IPS-18c (cell line): ENCODE results near the gene DOCK1.

Experiments
- H3K4me3 ChIP-seq: 2 replicates; pipeline ENCODE4 v1.7.0; 2013; ENCODE audit warnings: low read depth, mild to moderate bottlenecking, low read length, moderate library complexity; ENCODE audit not compliant: insufficient read depth
- H3K9me3 ChIP-seq: one replicate; pipeline ENCODE4 v1.6.1; 2013; ENCODE audit warnings: mild to moderate bottlenecking, low read length, moderate library complexity; ENCODE audit not compliant: control insufficient read depth, insufficient read depth

Gene DOCK1

DNA sequence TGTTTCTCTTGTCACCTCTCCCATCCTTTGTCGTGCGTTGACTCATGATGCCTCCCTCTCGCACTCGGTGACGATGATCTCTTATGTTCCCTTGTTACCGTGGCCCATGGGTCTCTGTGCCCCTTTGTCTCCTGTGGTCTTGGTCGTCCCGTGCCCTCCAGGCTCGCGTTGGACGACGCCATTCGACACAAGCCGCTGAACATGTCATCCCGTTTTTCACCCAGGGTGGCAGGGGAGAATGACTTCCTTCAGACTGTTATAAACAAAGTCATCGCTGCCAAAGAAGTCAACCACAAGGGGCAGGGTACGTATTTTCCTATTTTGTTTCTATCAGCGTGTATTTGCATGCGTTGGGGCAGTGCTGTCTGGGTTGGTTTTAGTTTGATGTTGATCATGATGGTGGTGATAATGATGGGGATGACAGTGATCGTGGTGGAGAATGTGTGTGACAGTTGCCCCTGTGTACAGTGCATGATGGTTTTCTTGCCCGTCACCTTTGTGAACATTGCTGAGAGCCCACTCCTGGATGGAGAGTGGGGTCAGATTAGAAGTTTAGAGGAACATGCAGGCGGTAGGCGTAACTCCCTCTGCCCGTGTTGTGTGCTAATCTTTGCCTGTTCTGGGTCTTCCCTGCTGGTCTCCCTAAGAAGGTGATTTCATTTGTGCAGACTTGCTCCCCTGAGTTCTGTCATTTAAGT, 107.0 kb downstream of the DOCK1 start:
- Histone ChIP-seq H3K4me3 (no peak overlapping the region), H3K9me3 (no peaks in the 10 kb centered on the region)

DNA sequence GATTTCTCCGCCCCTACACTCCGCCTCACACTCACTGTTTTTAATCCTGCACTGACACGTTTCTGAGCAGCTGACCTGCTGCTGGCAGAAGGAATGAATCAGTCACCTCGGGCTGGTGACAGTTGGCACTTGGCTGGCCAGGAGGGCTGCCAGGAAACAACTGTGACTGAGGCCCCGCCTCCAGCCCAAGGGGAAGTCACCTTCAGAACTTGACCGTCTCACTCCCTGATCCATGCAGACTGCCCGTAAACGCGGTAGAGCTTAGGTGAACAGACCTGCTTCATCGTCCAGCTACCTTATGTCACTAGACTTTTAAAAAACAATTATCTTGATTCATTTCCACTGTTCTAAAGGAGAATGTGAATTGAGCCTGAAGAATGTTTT, 107.5 kb downstream of the DOCK1 start:
- Histone ChIP-seq H3K4me3 (no peak overlapping the region), H3K9me3 (no peaks in the 10 kb centered on the region)

GRCh38 chr10:127013211-127013656, 108.0 kb downstream of the DOCK1 start:
- no peak overlapping the region for H3K4me3 ChIP-seq
- H3K9me3 ChIP-seq = no peaks in the 10 kb centered on the region

DNA sequence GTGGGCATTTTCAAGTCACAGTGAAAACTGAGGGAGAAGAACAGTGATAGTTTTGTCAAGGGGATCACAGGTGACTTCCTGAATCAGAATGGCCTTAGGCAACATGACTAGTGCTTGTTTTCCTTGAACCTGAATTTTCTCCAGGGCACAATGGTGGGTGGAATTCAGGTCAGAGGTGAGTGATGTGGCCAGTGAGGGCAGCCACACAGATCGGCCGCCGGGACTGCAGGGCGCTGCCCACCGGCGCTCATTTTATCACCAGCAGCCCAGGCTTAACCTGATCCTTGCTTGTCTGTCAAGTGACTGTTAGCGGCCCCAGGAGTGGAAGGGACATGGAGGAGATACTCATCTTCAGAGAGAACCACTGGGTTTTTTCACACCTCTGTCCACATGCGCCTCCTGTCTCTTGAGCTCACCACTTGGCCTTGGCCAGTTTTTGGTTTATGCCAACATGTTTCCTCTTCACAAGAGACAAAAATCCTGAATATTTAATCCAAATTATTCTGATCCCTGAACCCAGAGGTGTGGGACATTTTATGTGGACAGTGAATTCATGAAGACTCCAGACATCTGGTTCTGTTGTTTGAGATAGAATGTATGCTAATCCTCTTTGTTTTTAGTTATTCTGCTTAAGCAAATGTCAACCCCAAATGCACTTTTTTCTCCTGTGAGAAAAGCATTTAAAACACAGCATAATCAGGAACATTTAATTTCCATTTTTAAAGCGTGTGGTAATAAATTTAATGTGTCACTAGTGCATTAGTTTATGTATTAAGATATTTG, 108.7 kb downstream of the DOCK1 start:
- H3K4me3 ChIP-seq = no peak overlapping the region
- no peaks in the 10 kb centered on the region for H3K9me3 ChIP-seq

- Histone ChIP-seq H3K4me3 (no peak overlapping the region), H3K9me3 (no peaks in the 10 kb centered on the region)
Observed at GRCh38 chr10:127014671-127015070, 109.4 kb downstream of the DOCK1 start.

GRCh38 chr10:127015373-127015772, 110.1 kb downstream of the DOCK1 start:
- Histone ChIP-seq H3K4me3 (no peak overlapping the region), H3K9me3 (no peaks in the 10 kb centered on the region)

DNA sequence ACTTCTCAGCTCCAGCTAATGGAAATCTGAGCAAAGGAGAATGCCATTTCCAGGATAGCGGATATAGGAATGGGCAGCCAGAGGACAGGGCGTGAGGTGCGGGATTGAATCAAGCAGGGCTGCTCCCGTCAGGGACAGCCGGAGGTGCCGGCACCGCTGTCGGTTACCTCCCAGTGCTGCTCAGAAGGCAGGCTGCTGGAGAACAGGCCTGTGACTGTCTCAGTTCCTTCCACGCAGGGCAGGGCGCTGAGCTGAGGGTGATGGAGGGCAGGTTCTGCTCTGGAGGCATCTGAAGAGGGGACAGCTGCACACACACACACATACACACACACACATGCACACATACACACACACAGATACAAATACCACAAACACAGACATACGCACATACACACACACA, 111.1 kb downstream of the DOCK1 start:
- Histone ChIP-seq H3K9me3 (no peaks in the 10 kb centered on the region), H3K4me3 (no peak overlapping the region)

GRCh38 chr10:127017541-127018297, 112.5 kb downstream of the DOCK1 start:
- Histone ChIP-seq H3K9me3 (no peaks in the 10 kb centered on the region), H3K4me3 (no peak overlapping the region)

GRCh38 chr10:127018298-127018650, 113.0 kb downstream of the DOCK1 start:
- no peak overlapping the region for H3K4me3 ChIP-seq
- H3K9me3 ChIP-seq = no peaks in the 10 kb centered on the region

DNA sequence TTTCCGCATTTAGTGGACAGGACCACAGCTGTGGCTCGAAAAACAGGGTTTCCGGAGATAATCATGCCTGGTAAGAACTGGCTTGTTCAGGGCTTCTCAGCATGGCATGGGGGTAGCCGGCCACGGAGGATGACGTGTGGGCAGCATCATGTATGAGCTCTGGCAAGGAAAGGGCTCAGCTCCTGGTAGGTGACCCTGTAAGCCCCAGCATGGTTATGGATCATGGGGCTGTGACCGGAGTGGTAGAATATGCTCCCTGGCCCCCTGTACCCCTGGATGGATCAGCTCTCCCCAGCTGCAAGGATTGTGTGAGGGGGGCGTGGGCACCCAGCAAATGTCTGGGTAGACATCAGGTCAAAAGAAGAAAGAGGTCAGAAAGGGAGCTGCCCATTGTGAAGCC, 113.5 kb downstream of the DOCK1 start:
- H3K4me3 ChIP-seq = no peak overlapping the region
- no peaks in the 10 kb centered on the region for H3K9me3 ChIP-seq

DNA sequence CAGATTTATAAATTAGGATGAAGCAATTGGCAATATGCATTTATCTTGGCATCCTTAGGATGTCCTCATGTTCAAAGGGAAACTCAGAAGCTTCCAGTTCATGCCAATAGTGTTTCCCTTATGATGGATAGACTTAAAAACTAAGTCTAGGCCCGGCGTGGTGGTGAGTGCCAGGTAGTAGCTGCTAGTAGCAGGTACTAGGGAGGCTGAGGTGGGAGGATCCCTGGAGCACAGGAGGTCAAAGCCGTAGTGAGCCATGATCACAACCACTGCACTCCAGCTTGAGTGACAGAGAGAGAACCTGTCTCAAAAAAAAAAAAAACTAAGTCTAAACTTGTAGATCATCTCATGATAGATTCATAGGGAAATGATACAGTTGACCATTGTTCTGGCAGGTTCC, 115.0 kb downstream of the DOCK1 start:
- no peak overlapping the region for H3K4me3 ChIP-seq
- H3K9me3 ChIP-seq = no peaks in the 10 kb centered on the region

GRCh38 chr10:127021801-127022200, 116.6 kb downstream of the DOCK1 start:
- Histone ChIP-seq H3K9me3 (no peaks in the 10 kb centered on the region), H3K4me3 (no peak overlapping the region)

- Histone ChIP-seq H3K4me3 (no peak overlapping the region), H3K9me3 (no peaks in the 10 kb centered on the region)
Observed at GRCh38 chr10:127024685-127025435, 119.6 kb downstream of the DOCK1 start.

DNA sequence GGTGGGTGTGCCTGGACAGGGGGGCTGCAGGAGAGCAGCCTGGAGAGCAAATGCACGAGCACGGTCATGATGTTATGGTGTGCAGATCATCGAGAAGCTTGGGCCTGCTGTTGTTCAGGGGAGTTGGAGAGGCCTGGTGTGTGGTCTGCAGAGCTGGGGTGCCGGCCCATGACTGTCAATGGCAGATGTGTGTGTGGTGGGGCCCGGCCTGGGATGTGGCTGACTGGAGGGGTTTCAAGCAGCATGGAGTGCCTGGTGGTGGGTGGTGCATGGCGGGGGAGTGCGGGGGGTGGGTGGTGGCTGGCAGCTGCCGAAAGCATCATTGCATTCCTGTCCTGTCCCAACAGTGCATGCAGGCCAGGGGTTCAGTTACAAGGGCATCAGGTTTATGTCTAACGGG, 122.6 kb downstream of the DOCK1 start:
- Histone ChIP-seq H3K4me3 (no peak overlapping the region), H3K9me3 (no peaks in the 10 kb centered on the region)

GRCh38 chr10:127028556-127028955, 123.3 kb downstream of the DOCK1 start:
- H3K9me3 ChIP-seq = no peaks in the 10 kb centered on the region
- no peak overlapping the region for H3K4me3 ChIP-seq

- Histone ChIP-seq H3K4me3 (no peak overlapping the region), H3K9me3 (no peaks in the 10 kb centered on the region)
Observed at GRCh38 chr10:127029061-127029460, 123.8 kb downstream of the DOCK1 start.

DNA sequence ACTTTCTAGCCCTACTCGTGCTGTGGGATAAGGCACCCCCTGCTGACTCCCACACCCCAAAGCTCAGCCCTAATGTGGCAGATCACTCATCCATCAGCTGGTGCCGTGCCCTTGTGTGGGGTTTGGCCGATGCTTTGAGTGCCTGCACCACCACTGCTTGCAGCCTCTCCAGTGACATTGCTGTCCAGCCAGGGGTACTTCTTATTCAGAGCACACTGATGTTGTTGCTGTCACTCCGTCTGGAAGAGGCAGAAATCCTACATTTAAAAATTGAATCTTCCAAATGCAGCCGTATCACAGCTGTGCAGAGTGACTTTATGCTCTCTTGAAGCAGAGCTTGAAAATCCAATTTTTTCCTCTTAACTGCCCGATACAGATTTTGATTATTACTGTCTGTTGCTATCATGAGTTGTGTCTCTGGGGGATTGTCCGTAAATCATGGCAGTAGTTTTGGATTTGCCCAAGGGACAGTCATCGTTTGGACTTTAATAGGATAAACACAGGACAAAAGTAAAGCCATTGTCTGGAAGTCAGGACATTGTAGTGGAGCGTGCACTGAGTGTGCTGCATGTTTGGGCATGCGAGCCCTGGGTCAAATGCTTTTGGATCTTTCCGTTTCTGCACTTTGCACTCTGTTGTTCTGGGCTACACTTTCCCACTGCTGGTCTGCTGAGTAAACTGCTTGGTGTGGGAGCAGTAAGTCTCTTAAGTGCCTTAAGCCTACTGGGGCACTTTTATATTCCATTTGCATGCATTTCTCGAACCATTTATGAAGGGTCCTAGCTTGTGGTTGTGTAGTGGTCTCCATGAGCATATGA, 128.2 kb downstream of the DOCK1 start:
- H3K9me3 ChIP-seq = no peaks in the 10 kb centered on the region
- no peak overlapping the region for H3K4me3 ChIP-seq
